ENCODE results near the gene C11orf86. TPM values are rescaled to one million over a fixed set of nuclear protein-coding genes. Genes with fewer than 3 reads are reported as not detected.

The C11orf86 gene
- total and polyA plus RNA-seq, 2 donors (not counting 3 experiments of a cell fraction or from before 2014, with no cell fraction given), result not detected

GRCh38 chr11:66956689-66957290 is 18.3 kb upstream of the C11orf86 start:
- no peak overlapping the region for H3K4me2 ChIP-seq (ENCODE audit: insufficient read depth, low read length)
- TSS peak; percentile 22 for BruUV-seq (replicated peaks)
- peaks cover 4% of the 10 kb centered on the region for H3K4me1 ChIP-seq (ENCODE audit: control insufficient read depth, extremely low read depth, insufficient read depth, low read length)
- DNase-seq (ENCODE audit: low read depth, low spot score), result no peak
- no peak overlapping the region for H3K4me3 ChIP-seq (replicated peaks in 1 of 3; ENCODE audit: insufficient read depth in 1 of 3, low read depth in 1 of 3, low read length in 3 of 3)
- no peaks in the 10 kb centered on the region for H3K36me3 ChIP-seq (ENCODE audit: control insufficient read depth in 2 of 2, extremely low read depth in 1 of 2, insufficient read depth in 2 of 2, low read length in 2 of 2)
- H3K9me1 ChIP-seq (replicated peaks; ENCODE audit: control insufficient read depth, extremely low read depth, insufficient read depth, low read length), result no peaks in the 10 kb centered on the region
- no peak overlapping the region for H3K27ac ChIP-seq (ENCODE audit: insufficient read depth, low read depth, low read length)
- no peak for FAIRE-seq
- ChIA-PET POLR2A (no interaction called here), CTCF (interaction anchor here (0.7 to 3.2 kb wide), 4 partner anchors 9 to 115 kb away, joined by 3 to 23 read pairs (median 4); partner anchors contain the start of gene C11orf86)
- no peaks in the 10 kb centered on the region for H3K79me2 ChIP-seq (ENCODE audit: control insufficient read depth, insufficient read depth, low read length)
- no peak overlapping the region for H3K9ac ChIP-seq (replicated peaks; ENCODE audit: extremely low read depth, insufficient read depth, low read length)
- no peaks in the 10 kb centered on the region for H3K27me3 ChIP-seq (ENCODE audit: control insufficient read depth in 2 of 2, insufficient read depth in 2 of 2, low read length in 2 of 2)
- H2AFZ ChIP-seq (ENCODE audit: low read depth, low read length), result no peak overlapping the region
- no peaks in the 10 kb centered on the region for H3K9me3 ChIP-seq (replicated peaks; ENCODE audit: control insufficient read depth, insufficient read depth, low read length)
- intact Hi-C loops (cut with micrococcal nuclease), result no loop called here
- TF ChIP-seq EZH2 (IDR thresholded peaks at IDR 0.05; ENCODE audit: borderline replicate concordance, low read depth, low read length, severe bottlenecking), result no peak
- TF ChIP-seq CTCF (IDR thresholded peaks at IDR 0.05; ENCODE audit: extremely low read depth in 1 of 2, insufficient read depth in 1 of 2, low read depth in 1 of 2, low read length in 2 of 2), result no peak
- no peak for TF ChIP-seq MAX (IDR thresholded peaks at IDR 0.05; ENCODE audit: insufficient read depth, insufficient read length)
- no peak for TF ChIP-seq GATA2 (IDR thresholded peaks at IDR 0.05; ENCODE audit: insufficient read depth, insufficient read length, low read depth, low read length)
- TF ChIP-seq JUN (IDR thresholded peaks at IDR 0.05; ENCODE audit: borderline replicate concordance, insufficient read depth, insufficient read length, low read depth), result no peak
- no peak for TF ChIP-seq FOS (IDR thresholded peaks at IDR 0.05; ENCODE audit: borderline replicate concordance, insufficient read depth, low read length)
- TF ChIP-seq MYC (IDR thresholded peaks at IDR 0.05; ENCODE audit: low read depth, low read length), result no peak
- TF ChIP-seq POLR2AphosphoS5 (IDR thresholded peaks at IDR 0.05; ENCODE audit: insufficient read depth, low read depth, low read length), result no peak
- no peak for TF ChIP-seq POLR2A (IDR thresholded peaks at IDR 0.05; ENCODE audit: low read depth, low read length)
- H4K20me1 ChIP-seq (replicated peaks; ENCODE audit: control insufficient read depth, extremely low read depth, insufficient read depth, low read length), result no peaks in the 10 kb centered on the region
- dilution Hi-C loops (cut with MboI; ENCODE audit: extremely low pct_ligation_motif_present, low sequenced_read_pairs), result no loop called here
